ENCODE data around the gene DBP. TPM values are rescaled to one million over a fixed set of nuclear protein-coding genes. Genes with fewer than 3 reads are reported as not detected.
A peak's percentile ranks its signal among the peaks of the same experiment; 100 is the strongest.

Gene DBP
- total and polyA plus RNA-seq, 2 of the 13 experiments (the other 11 are each of a cell fraction or from before 2014, with no cell fraction given): 1.7 to 5.8 TPM

- TF ChIP-seq ARID4A (CRISPR knock-in tag; IDR thresholded peaks at IDR 0.05; ENCODE audit: borderline replicate concordance): peak; percentile 38; the same call in 1 of the 2 replicates
- no peak for TF ChIP-seq RNF2 (conservative IDR thresholded peaks at IDR 0.05; ENCODE audit: low read depth)
- TF ChIP-seq MEIS1 (CRISPR knock-in tag; IDR thresholded peaks at IDR 0.05; ENCODE audit: borderline replicate concordance): no peak
- TF ChIP-seq KDM4B (CRISPR knock-in tag; IDR thresholded peaks at IDR 0.05): peak; percentile 45; the same call in 1 of the 2 replicates
- TF ChIP-seq CAMTA2 (CRISPR knock-in tag; IDR thresholded peaks at IDR 0.05; ENCODE audit: borderline replicate concordance): no peak
- no peak for TF ChIP-seq NAIF1 (CRISPR knock-in tag; IDR thresholded peaks at IDR 0.05; ENCODE audit: borderline replicate concordance)
- TF ChIP-seq JDP2 (CRISPR knock-in tag; IDR thresholded peaks at IDR 0.05; ENCODE audit: borderline replicate concordance): no peak
- TF ChIP-seq HES4 (CRISPR knock-in tag; IDR thresholded peaks at IDR 0.05; ENCODE audit: borderline replicate concordance): no peak
- no peak for TF ChIP-seq ZFP1 (CRISPR knock-in tag; IDR thresholded peaks at IDR 0.05)
- peak; percentile 78 for TF ChIP-seq ZGPAT (CRISPR knock-in tag; IDR thresholded peaks at IDR 0.05)
- peak; percentile 82 for TF ChIP-seq ARNTL (CRISPR knock-in tag; IDR thresholded peaks at IDR 0.05)
- TF ChIP-seq PREB (CRISPR knock-in tag; IDR thresholded peaks at IDR 0.05): no peak
- TF ChIP-seq ZIK1 (CRISPR knock-in tag; IDR thresholded peaks at IDR 0.05; ENCODE audit: borderline replicate concordance, low read depth): no peak
- TF ChIP-seq ZNF773 (CRISPR knock-in tag; IDR thresholded peaks at IDR 0.05; ENCODE audit: borderline replicate concordance): no peak
- TF ChIP-seq ATF2 (CRISPR knock-in tag; IDR thresholded peaks at IDR 0.05): no peak
Measured at GRCh38 chr19:48646001-48646721, 9.0 kb upstream of the DBP start, which contains the start of gene CA11 (continued).

All from HepG2 (cell line).